DMS153 treated with DMSO at 0.1 percent for 48 hours (cell line): Measurements from ENCODE around the gene QRICH1.
"Not testable (repeated sequence)": the region's sequence is repeated elsewhere in the genome, so short reads cannot be mapped to it uniquely, and the experiment has no call there.

ENCODE experiments used
- DNase-seq: peaks from one replicate; lab custom pipeline; 2025; ENCODE audit not compliant: unreplicated experiment; lab: John Stamatoyannopoulos, UW

Gene QRICH1

GRCh38 chr3:49017971-49018706, 75.7 kb downstream of the QRICH1 start, which contains the start of gene DALRD3:
DALRD3 (minus strand) TSS chr3:49018580; CDS start chr3:49018564, 16 bp downstream.
- DNase-seq, result no peak

- no peak for DNase-seq
Observed at GRCh38 chr3:49017229-49017970, 76.5 kb downstream of the QRICH1 start.

GRCh38 chr3:49016414-49017228, 77.2 kb downstream of the QRICH1 start:
- no peak for DNase-seq

- no peak for DNase-seq
Observed at GRCh38 chr3:49015765-49016164, 78.1 kb downstream of the QRICH1 start.

GRCh38 chr3:49015072-49015471, 78.8 kb downstream of the QRICH1 start:
- DNase-seq, result no peak

GRCh38 chr3:49013738-49014660, 79.9 kb downstream of the QRICH1 start:
- DNase-seq, result no peak

GRCh38 chr3:49013113-49013737, 80.6 kb downstream of the QRICH1 start:
- DNase-seq, result no peak

GRCh38 chr3:49012441-49013017, 81.3 kb downstream of the QRICH1 start:
- no peak for DNase-seq

GRCh38 chr3:49009396-49009795, 84.5 kb downstream of the QRICH1 start:
- no peak for DNase-seq

GRCh38 chr3:49008627-49009026, 85.2 kb downstream of the QRICH1 start:
- not testable (repeated sequence) for DNase-seq

GRCh38 chr3:49007771-49008528, 85.9 kb downstream of the QRICH1 start:
- DNase-seq, result no peak

- DNase-seq, result peak; percentile 62
Observed at GRCh38 chr3:49007068-49007770, 86.7 kb downstream of the QRICH1 start, which contains the start of gene WDR6. WDR6 (plus strand) TSS chr3:49007391; CDS start chr3:49007432, 41 bp downstream.

GRCh38 chr3:49006408-49007067, 87.3 kb downstream of the QRICH1 start:
- DNase-seq, result no peak

- DNase-seq, result no peak
Observed at GRCh38 chr3:49005998-49006397, 87.9 kb downstream of the QRICH1 start.

- DNase-seq, result no peak
Observed at GRCh38 chr3:49005303-49005680, 88.6 kb downstream of the QRICH1 start.

GRCh38 chr3:49004352-49005302, 89.2 kb downstream of the QRICH1 start:
- DNase-seq, result no peak

GRCh38 chr3:49001155-49001554, 92.7 kb downstream of the QRICH1 start:
- no peak for DNase-seq
